CD14-positive monocyte (primary cell): ENCODE data around the gene STUM. TPM values are rescaled to one million over a fixed set of nuclear protein-coding genes. Genes with fewer than 3 reads are reported as not detected.

ENCODE experiments used
- DNase-seq, 3 donors: peaks; one replicate each; pipeline ENCODE4 v3.0.0-alpha.2; 2011 to 2022
- H2AFZ ChIP-seq: 2 replicates; pipeline ENCODE4 v1.6.0; 2012; ENCODE audit warnings: mild to moderate bottlenecking, low read depth, low read length, inconsistent platforms; ENCODE audit not compliant: insufficient read depth, poor library complexity, severe bottlenecking
- H3K27ac ChIP-seq, 2 donors: 1 replicate in 1 of 2; 2 replicates in 1 of 2; pipeline ENCODE4 v1.5.1; 2012 to 2013; ENCODE audit warnings: low read length in 2 of 2, control low read depth in 1 of 2, inconsistent platforms in 1 of 2, low read depth in 1 of 2, mild to moderate bottlenecking in 1 of 2
- H3K27me3 ChIP-seq, 2 donors: one replicate each; pipeline versions ENCODE4 v1.6.0 to v1.6.1; 2011 to 2013; ENCODE audit warnings: low read length in 2 of 2; ENCODE audit not compliant: control insufficient read depth in 2 of 2, insufficient read depth in 2 of 2
- H3K36me3 ChIP-seq, 2 donors: replicated peaks in 1 of 2; 1 replicate in 1 of 2; 2 replicates in 1 of 2; pipeline versions ENCODE4 v1.5.1 to v1.6.1; 2012 to 2013; ENCODE audit warnings: low read length in 2 of 2, control low read depth in 1 of 2, inconsistent platforms in 1 of 2, mild to moderate bottlenecking in 1 of 2; ENCODE audit not compliant: insufficient read depth in 2 of 2, control insufficient read depth in 1 of 2
- H3K4me1 ChIP-seq, 2 donors: 1 replicate in 1 of 2; 2 replicates in 1 of 2; pipeline versions ENCODE4 v1.5.1 to v1.6.1; 2012 to 2013; ENCODE audit warnings: low read length in 2 of 2, control low read depth in 1 of 2, inconsistent platforms in 1 of 2, mild to moderate bottlenecking in 1 of 2, moderate library complexity in 1 of 2; ENCODE audit not compliant: insufficient read depth in 2 of 2, control insufficient read depth in 1 of 2
- H3K4me2 ChIP-seq: replicated peaks from 2 replicates; pipeline ENCODE3; 2012; ENCODE audit warnings: low read length, moderate library complexity, mild to moderate bottlenecking; ENCODE audit not compliant: poor library complexity, severe bottlenecking; ENCODE audit errors: extremely low read depth
- H3K4me3 ChIP-seq, 3 experiments: fragments of 200-600 bp in 1 of 3; sonication (generic) in 1 of 3; replicated peaks in 1 of 3; 1 replicate in 2 of 3; 2 replicates in 1 of 3; pipeline ENCODE4 v1.5.1; 2011 to 2013; ENCODE audit warnings: low read length in 3 of 3, mild to moderate bottlenecking in 3 of 3, control low read depth in 2 of 3, low read depth in 2 of 3, inconsistent platforms in 1 of 3, moderate library complexity in 1 of 3
- H3K79me2 ChIP-seq: 2 replicates; pipeline ENCODE4 v1.6.0; 2012; ENCODE audit warnings: mild to moderate bottlenecking, control low read depth, inconsistent platforms, low read length, moderate library complexity; ENCODE audit not compliant: insufficient read depth
- H3K9ac ChIP-seq: 2 replicates; pipeline ENCODE4 v1.6.0; 2017; ENCODE audit warnings: low read length, mild to moderate bottlenecking; ENCODE audit not compliant: insufficient read depth, poor library complexity, severe bottlenecking
- H3K9me3 ChIP-seq, 2 donors: replicated peaks in 1 of 2; 1 replicate in 1 of 2; 2 replicates in 1 of 2; pipeline versions ENCODE4 v1.5.1 to v1.6.1; 2012 to 2013; ENCODE audit warnings: low read length in 2 of 2, control low read depth in 1 of 2; ENCODE audit not compliant: control insufficient read depth in 1 of 2, insufficient read depth in 1 of 2
- H4K20me1 ChIP-seq: 2 replicates; pipeline ENCODE4 v1.6.0; 2012; ENCODE audit warnings: mild to moderate bottlenecking, low read length, control low read depth, moderate library complexity; ENCODE audit not compliant: insufficient read depth
- H3K27ac Mint-ChIP-seq, 7 donors: one replicate each; pipeline ENCODE4 v1.8.0; 2020; ENCODE audit warnings: mild to moderate bottlenecking in 7 of 7, mixed read lengths in 7 of 7, moderate library complexity in 6 of 7, inconsistent platforms in 2 of 7
- H3K27me3 Mint-ChIP-seq, 3 donors: one replicate each; pipeline ENCODE4 v1.8.0; 2021 to 2022; ENCODE audit warnings: low read depth in 3 of 3, mild to moderate bottlenecking in 3 of 3, mixed read lengths in 3 of 3, moderate library complexity in 3 of 3, inconsistent platforms in 1 of 3
- H3K36me3 Mint-ChIP-seq, 2 donors: one replicate each; pipeline ENCODE4 v1.8.0; 2020; ENCODE audit warnings: mixed read lengths in 2 of 2, inconsistent platforms in 1 of 2, mild to moderate bottlenecking in 1 of 2
- H3K4me1 Mint-ChIP-seq: one replicate; pipeline ENCODE4 v1.8.0; 2020; ENCODE audit warnings: mild to moderate bottlenecking, mixed read lengths
- H3K4me3 Mint-ChIP-seq, 2 donors: one replicate each; pipeline ENCODE4 v1.8.0; 2020; ENCODE audit warnings: mild to moderate bottlenecking in 2 of 2, mixed read lengths in 2 of 2, moderate library complexity in 1 of 2
- H3K9me3 Mint-ChIP-seq, 7 donors: one replicate each; pipeline ENCODE4 v1.8.0; 2020 to 2022; ENCODE audit warnings: mixed read lengths in 7 of 7, mild to moderate bottlenecking in 6 of 7, moderate library complexity in 6 of 7, inconsistent platforms in 2 of 7
- WGBS: methylation state at CpG from one replicate; pipeline ENCODE4 v1.1.5; 2013; ENCODE audit warnings: missing lambda C conversion rate; ENCODE audit not compliant: insufficient coverage; 5-methylcytosine and 5-hydroxymethylcytosine counted together
- intact Hi-C, 2 donors: fragments of 100-400 bp; cut with micrococcal nuclease; formaldehyde crosslinking; loops; one replicate each; pipeline versions ENCODE4 v1.15.0 to v1.15.1; 2023
- polyA plus RNA-seq, 3 donors: library from polyadenylated mRNA; depleted of rRNA in 1 of 3; unstranded in 2 of 3; stranded (reverse) in 1 of 3; fragments of 300-500 nt in 2 of 3; fragments of >200 nt in 1 of 3; fragmentation: Illumina TruSeq in 2 of 3; gene quantifications; 1 replicate in 2 of 3; 2 replicates in 1 of 3; pipeline ENCODE4 v1.2.3, GENCODE V29; 2012 to 2021
- TF ChIP-seq, protein P1 (sequence below): fragments of 200-600 bp; IDR thresholded peaks from one replicate; pipeline ENCODE4 v1.8.0; 2022; ENCODE audit warnings: antibody characterized with exemption, mild to moderate bottlenecking

Gene STUM
- polyA plus RNA-seq, 3 donors, result not detected

DNA sequence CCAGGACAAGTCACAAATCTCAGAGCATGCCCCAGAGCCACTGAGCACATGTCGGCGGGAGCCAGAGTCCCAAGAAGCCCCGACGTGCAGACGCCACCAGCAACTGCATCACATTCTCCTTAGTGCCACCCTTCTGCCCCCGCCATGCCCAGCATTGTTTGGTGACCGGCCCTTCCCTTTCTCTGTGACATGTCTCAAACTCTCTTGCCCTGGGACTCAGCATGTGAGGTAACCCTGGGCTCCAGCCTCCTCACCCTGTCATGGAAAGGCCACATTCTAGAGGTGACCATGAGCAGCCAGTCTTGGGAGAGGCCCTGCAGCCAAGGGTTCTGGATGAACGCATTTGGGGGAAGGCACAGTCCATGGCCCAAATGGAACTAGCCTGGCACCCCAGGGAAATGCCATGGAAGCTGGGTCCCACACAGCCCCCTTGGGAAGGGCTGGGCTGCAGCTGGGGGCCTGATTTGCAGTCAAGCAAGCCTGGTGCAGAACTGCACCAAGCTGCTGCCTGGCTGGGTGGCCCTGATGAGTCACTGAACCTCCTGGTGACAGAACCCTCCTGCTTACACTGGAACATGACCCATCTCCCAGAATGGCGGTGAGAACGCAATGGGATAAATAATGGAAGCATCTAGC is 96.1 kb downstream of the STUM start:
- no peaks in the 10 kb centered on the region for H3K9me3 Mint-ChIP-seq
- peaks cover 34 to 35% of the 10 kb centered on the region in 2 donors for H3K4me1 ChIP-seq
- no peaks in the 10 kb centered on the region for H3K9me3 ChIP-seq
- H3K4me3 Mint-ChIP-seq, result no peak overlapping the region
- peak overlapping the region; percentile 47 for H3K9ac ChIP-seq
- TF ChIP-seq, protein P1, sequence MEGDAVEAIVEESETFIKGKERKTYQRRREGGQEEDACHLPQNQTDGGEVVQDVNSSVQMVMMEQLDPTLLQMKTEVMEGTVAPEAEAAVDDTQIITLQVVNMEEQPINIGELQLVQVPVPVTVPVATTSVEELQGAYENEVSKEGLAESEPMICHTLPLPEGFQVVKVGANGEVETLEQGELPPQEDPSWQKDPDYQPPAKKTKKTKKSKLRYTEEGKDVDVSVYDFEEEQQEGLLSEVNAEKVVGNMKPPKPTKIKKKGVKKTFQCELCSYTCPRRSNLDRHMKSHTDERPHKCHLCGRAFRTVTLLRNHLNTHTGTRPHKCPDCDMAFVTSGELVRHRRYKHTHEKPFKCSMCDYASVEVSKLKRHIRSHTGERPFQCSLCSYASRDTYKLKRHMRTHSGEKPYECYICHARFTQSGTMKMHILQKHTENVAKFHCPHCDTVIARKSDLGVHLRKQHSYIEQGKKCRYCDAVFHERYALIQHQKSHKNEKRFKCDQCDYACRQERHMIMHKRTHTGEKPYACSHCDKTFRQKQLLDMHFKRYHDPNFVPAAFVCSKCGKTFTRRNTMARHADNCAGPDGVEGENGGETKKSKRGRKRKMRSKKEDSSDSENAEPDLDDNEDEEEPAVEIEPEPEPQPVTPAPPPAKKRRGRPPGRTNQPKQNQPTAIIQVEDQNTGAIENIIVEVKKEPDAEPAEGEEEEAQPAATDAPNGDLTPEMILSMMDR, result no peak
- no peaks in the 10 kb centered on the region for H4K20me1 ChIP-seq
- peaks cover 0 to 2% (median 0%) of the 10 kb centered on the region in 3 donors for H3K27me3 Mint-ChIP-seq
- no peaks in the 10 kb centered on the region for H3K27me3 ChIP-seq
- intact Hi-C loops, result loop anchor here in 1 of 2 donors (5.0 kb wide), 1 partner anchor 33 kb away; no protein-coding TSS in a partner anchor
- H3K36me3 Mint-ChIP-seq, result peaks cover 69 to 83% of the 10 kb centered on the region in 2 donors
- peaks cover 65 to 72% of the 10 kb centered on the region in 2 donors for H3K36me3 ChIP-seq
- peak overlapping the region; percentile 35 to 98 (median 93) for H3K27ac Mint-ChIP-seq
- peak overlapping the region in 1 of 3 experiments; percentile 20 for H3K4me3 ChIP-seq
- peaks cover 35% of the 10 kb centered on the region for H3K4me1 Mint-ChIP-seq
- H3K79me2 ChIP-seq, result no peaks in the 10 kb centered on the region
- H2AFZ ChIP-seq, result no peak overlapping the region
- WGBS, result 69% methylated on average over 7 of the region's 10 CpGs
- H3K27ac ChIP-seq, result peak overlapping the region; percentile 77 to 87
- H3K4me2 ChIP-seq, result peak overlapping the region; percentile 57
- DNase-seq, result peak in 1 of 3 donors; percentile 31

DNA sequence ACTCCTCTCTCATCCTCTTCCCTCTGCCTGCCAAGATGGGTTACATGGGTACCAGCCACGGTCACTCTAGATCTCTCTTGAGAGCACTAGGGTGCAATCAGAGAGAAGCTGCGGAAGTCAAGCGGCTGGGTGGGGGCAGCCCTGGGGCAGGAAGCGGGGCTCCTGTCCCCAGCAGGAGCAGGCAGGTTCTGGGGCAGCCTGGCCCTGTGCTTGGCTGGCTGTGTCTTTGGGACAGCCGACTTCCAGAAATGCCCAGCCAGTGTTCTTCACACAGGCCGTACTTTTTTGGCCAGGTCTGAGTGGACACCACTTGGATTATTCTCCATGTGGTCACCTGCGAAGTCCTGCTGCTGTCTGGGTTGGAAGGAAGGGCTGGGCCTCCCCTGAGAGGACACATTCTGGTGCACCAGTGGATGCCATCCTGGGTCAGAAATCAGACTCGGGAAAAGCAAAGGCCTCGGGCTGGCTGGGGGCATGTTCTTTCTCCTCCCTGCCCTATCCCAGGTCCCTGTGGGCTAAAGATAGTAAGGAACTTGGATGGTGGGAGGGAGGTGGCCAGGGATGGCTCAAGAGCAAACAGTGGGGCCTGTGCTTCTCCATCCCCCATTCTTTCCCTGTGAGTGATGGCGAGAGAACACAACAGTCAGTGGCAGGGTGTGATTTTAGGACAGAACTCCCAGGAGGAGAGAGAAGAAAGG is 96.9 kb downstream of the STUM start:
- H3K4me3 ChIP-seq, result no peak overlapping the region
- H3K36me3 ChIP-seq, result peaks cover 57 to 65% of the 10 kb centered on the region in 2 donors
- no peak overlapping the region for H3K27ac ChIP-seq
- no peak overlapping the region for H3K9ac ChIP-seq
- H3K4me1 ChIP-seq, result peaks cover 34 to 35% of the 10 kb centered on the region in 2 donors
- H2AFZ ChIP-seq, result no peak overlapping the region
- peaks cover 36% of the 10 kb centered on the region for H3K4me1 Mint-ChIP-seq
- peaks cover 0 to 2% (median 0%) of the 10 kb centered on the region in 3 donors for H3K27me3 Mint-ChIP-seq
- H3K4me3 Mint-ChIP-seq, result no peak overlapping the region
- intact Hi-C loops, result no loop called here
- no peaks in the 10 kb centered on the region for H3K9me3 ChIP-seq
- DNase-seq, result no peak
- 73% methylated on average over 7 of the region's 10 CpGs for WGBS
- no peaks in the 10 kb centered on the region for H4K20me1 ChIP-seq
- TF ChIP-seq, protein P1, result no peak
- peaks cover 63 to 76% of the 10 kb centered on the region in 2 donors for H3K36me3 Mint-ChIP-seq
- no peak overlapping the region for H3K4me2 ChIP-seq
- no peaks in the 10 kb centered on the region for H3K27me3 ChIP-seq
- no peaks in the 10 kb centered on the region for H3K79me2 ChIP-seq
- H3K9me3 Mint-ChIP-seq, result no peaks in the 10 kb centered on the region
- peak overlapping the region in 4 of 7 donors; percentile 50 to 98 (median 82) for H3K27ac Mint-ChIP-seq
